Astrocyte (in vitro differentiated cells and primary cell): ENCODE measurements around the gene CRYBG2. TPM values are rescaled to one million over a fixed set of nuclear protein-coding genes. Genes with fewer than 3 reads are reported as not detected.

Experiments
- DNase-seq: peaks from one replicate; pipeline ENCODE4 v3.0.0-alpha.2; 2010; ENCODE audit warnings: low read depth
- FAIRE-seq: peaks from 2 replicates; lab custom pipeline; 2011; peaks lifted over from hg19 to GRCh38; lab: Jason Lieb, UNC
- H2AFZ ChIP-seq: 2 replicates; pipeline ENCODE4 v1.6.0; 2012; ENCODE audit warnings: low read depth, low read length, inconsistent platforms
- H3K27ac ChIP-seq: 2 replicates; pipeline ENCODE4 v1.5.1; 2011; ENCODE audit warnings: low read depth, low read length, inconsistent platforms
- H3K27me3 ChIP-seq: 2 replicates; pipeline ENCODE4 v1.6.0; 2011; ENCODE audit warnings: low read length, inconsistent platforms; ENCODE audit not compliant: insufficient read depth
- H3K36me3 ChIP-seq: 2 replicates; pipeline ENCODE4 v1.5.1; 2011; ENCODE audit warnings: low read length, inconsistent platforms; ENCODE audit not compliant: insufficient read depth
- H3K4me1 ChIP-seq: 2 replicates; pipeline ENCODE4 v1.5.1; 2011; ENCODE audit warnings: low read length, inconsistent platforms; ENCODE audit not compliant: insufficient read depth
- H3K4me2 ChIP-seq: 2 replicates; pipeline ENCODE4 v1.6.0; 2012; ENCODE audit warnings: low read length, inconsistent platforms
- H3K4me3 ChIP-seq: 2 replicates; pipeline ENCODE4 v1.5.1; 2011; ENCODE audit warnings: low read depth, mild to moderate bottlenecking, low read length, inconsistent platforms; ENCODE audit not compliant: insufficient read depth
- H3K79me2 ChIP-seq: 2 replicates; pipeline ENCODE4 v1.6.0; 2012; ENCODE audit warnings: mild to moderate bottlenecking, low read length, inconsistent platforms; ENCODE audit not compliant: insufficient read depth
- H3K9ac ChIP-seq: 2 replicates; pipeline ENCODE4 v1.6.0; 2012; ENCODE audit warnings: mild to moderate bottlenecking, low read length, inconsistent platforms
- H3K9me3 ChIP-seq: 2 replicates; pipeline ENCODE4 v1.5.1; 2012; ENCODE audit warnings: low read depth, mild to moderate bottlenecking, low read length, inconsistent platforms; ENCODE audit not compliant: insufficient read depth
- H4K20me1 ChIP-seq: 2 replicates; pipeline ENCODE4 v1.6.0; 2012; ENCODE audit warnings: low read length, inconsistent platforms; ENCODE audit not compliant: insufficient read depth
- H3K27ac Mint-ChIP-seq: one replicate; pipeline ENCODE4 v1.8.0; 2021; ENCODE audit warnings: mild to moderate bottlenecking, mixed read lengths; ENCODE audit not compliant: unreplicated experiment
- H3K27me3 Mint-ChIP-seq: one replicate; pipeline ENCODE4 v1.8.0; 2021; ENCODE audit warnings: low read depth, mixed read lengths; ENCODE audit not compliant: unreplicated experiment
- H3K36me3 Mint-ChIP-seq: one replicate; pipeline ENCODE4 v1.8.0; 2021; ENCODE audit warnings: low read depth, mixed read lengths; ENCODE audit not compliant: unreplicated experiment
- H3K4me1 Mint-ChIP-seq: one replicate; pipeline ENCODE4 v1.8.0; 2021; ENCODE audit warnings: low read depth, mixed read lengths; ENCODE audit not compliant: unreplicated experiment
- H3K4me3 Mint-ChIP-seq: one replicate; pipeline ENCODE4 v1.8.0; 2021; ENCODE audit warnings: mild to moderate bottlenecking, moderate library complexity, mixed read lengths; ENCODE audit not compliant: unreplicated experiment
- H3K9me3 Mint-ChIP-seq: one replicate; pipeline ENCODE4 v1.8.0; 2021; ENCODE audit warnings: mild to moderate bottlenecking, mixed read lengths; ENCODE audit not compliant: unreplicated experiment
- CTCF ChIP-seq: IDR thresholded peaks from 2 replicates; pipeline ENCODE4 v1.5.1; 2011; ENCODE audit warnings: low read depth, mild to moderate bottlenecking, inconsistent platforms, low read length, moderate library complexity; ENCODE audit not compliant: insufficient read depth
- EZH2 ChIP-seq: IDR thresholded peaks from 2 replicates; pipeline ENCODE4 v1.6.1; 2012; ENCODE audit warnings: mild to moderate bottlenecking, low read length, inconsistent platforms; ENCODE audit not compliant: insufficient read depth
- total RNA-seq: library from RNA; stranded (reverse); gene quantifications from 2 replicates; pipeline ENCODE4 v1.2.1, GENCODE V29; 2021

Gene CRYBG2
- total RNA-seq, 1 donor from 2014 or later: 5.3 TPM

- H3K79me2 ChIP-seq: no peaks in the 10 kb centered on the region
- TF ChIP-seq EZH2: no peak
- TF ChIP-seq CTCF: no peak
- no peak overlapping the region for H3K9ac ChIP-seq
- H3K36me3 ChIP-seq: no peaks in the 10 kb centered on the region
- FAIRE-seq: no peak
- Mint-ChIP-seq H3K27me3 (peaks cover 12% of the 10 kb centered on the region), H3K4me3 (peak overlapping the region; percentile 50), H3K36me3 (no peaks in the 10 kb centered on the region), H3K27ac (no peak overlapping the region), H3K4me1 (peaks cover 6% of the 10 kb centered on the region), H3K9me3 (no peaks in the 10 kb centered on the region)
- no peaks in the 10 kb centered on the region for H3K9me3 ChIP-seq
- H4K20me1 ChIP-seq: no peaks in the 10 kb centered on the region
- H3K4me1 ChIP-seq: peaks cover 13% of the 10 kb centered on the region
- no peak overlapping the region for H3K4me3 ChIP-seq
- H3K27me3 ChIP-seq: peaks cover 7% of the 10 kb centered on the region
- H3K4me2 ChIP-seq: no peak overlapping the region
- no peak overlapping the region for H2AFZ ChIP-seq
- DNase-seq: no peak
- no peak overlapping the region for H3K27ac ChIP-seq
These were observed 16.3 kb downstream of the CRYBG2 start for GRCh38 chr1:26337625-26338024.

DNA sequence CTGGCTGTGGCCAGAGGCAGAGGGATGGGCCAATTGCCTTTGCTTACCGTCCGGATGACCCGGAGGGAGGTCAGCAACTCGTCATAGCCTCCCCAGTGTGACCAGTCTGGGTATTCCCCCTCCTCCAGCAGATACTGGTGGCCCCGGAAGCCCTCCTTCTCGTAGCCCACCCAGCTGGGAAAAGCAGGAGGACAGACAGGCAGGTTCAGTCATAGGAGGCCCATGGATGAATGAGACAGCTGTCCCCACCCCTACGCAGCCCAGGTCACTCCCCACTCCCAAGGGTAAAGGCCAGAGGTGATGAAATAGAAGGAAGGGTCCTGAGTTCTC is 16.8 kb downstream of the CRYBG2 start:
- FAIRE-seq: no peak
- Histone ChIP-seq H3K9ac (no peak overlapping the region), H3K4me2 (no peak overlapping the region), H2AFZ (no peak overlapping the region), H3K4me1 (peaks cover 13% of the 10 kb centered on the region), H4K20me1 (no peaks in the 10 kb centered on the region), H3K27me3 (peaks cover 5% of the 10 kb centered on the region), H3K9me3 (no peaks in the 10 kb centered on the region), H3K36me3 (no peaks in the 10 kb centered on the region), H3K79me2 (no peaks in the 10 kb centered on the region), H3K4me3 (no peak overlapping the region), H3K27ac (no peak overlapping the region)
- peak overlapping the region; percentile 34 for H3K4me3 Mint-ChIP-seq
- TF ChIP-seq EZH2 (no peak), CTCF (no peak)
- peaks cover 7% of the 10 kb centered on the region for H3K27me3 Mint-ChIP-seq
- peaks cover 6% of the 10 kb centered on the region for H3K4me1 Mint-ChIP-seq
- DNase-seq: no peak
- no peaks in the 10 kb centered on the region for H3K9me3 Mint-ChIP-seq
- no peaks in the 10 kb centered on the region for H3K36me3 Mint-ChIP-seq
- H3K27ac Mint-ChIP-seq: no peak overlapping the region

DNA sequence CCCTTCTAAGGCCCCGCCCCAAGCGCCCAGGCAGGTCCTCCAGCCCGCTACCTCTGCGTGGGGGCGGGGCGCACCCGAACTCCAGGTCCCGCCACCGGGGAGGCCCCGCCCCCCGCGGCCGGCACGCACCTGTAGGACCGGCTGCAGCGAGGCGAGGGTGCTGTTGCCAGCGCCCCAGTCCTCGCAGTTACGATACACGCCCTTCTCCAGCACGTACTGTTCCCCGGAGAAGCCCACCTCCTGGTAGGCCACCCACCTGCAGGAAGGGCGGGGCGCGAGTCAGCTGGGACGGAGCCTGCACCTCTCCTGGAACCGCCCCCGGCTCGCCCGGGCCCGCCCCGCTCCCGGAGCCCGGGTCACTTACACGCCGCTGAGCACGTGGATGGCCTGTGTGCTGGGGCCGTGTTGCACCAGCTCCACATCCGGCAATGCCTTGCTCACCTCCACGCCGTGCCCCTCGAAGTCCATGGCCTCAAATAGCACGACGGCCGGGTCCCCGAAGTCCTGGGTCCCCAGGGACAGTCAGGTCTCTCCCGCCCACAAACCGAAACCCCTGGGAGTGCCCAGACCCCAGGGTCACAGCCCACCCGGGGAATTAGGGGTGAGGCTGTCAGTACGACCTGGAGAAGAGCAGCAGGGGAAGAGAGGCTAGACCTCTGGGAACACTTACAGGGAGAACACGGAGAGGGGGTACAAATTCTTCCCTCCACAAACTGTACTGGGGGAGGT is 17.3 kb downstream of the CRYBG2 start:
- Histone ChIP-seq H3K4me1 (peaks cover 13% of the 10 kb centered on the region), H3K9me3 (no peaks in the 10 kb centered on the region), H3K4me2 (peak overlapping the region; percentile 96), H4K20me1 (no peaks in the 10 kb centered on the region), H3K36me3 (no peaks in the 10 kb centered on the region), H3K9ac (peak overlapping the region; percentile 72), H3K79me2 (no peaks in the 10 kb centered on the region), H3K27ac (no peak overlapping the region), H3K27me3 (peaks cover 5% of the 10 kb centered on the region), H2AFZ (peak overlapping the region; percentile 92), H3K4me3 (peak overlapping the region; percentile 70)
- Mint-ChIP-seq H3K4me1 (peaks cover 6% of the 10 kb centered on the region), H3K36me3 (no peaks in the 10 kb centered on the region), H3K4me3 (peak overlapping the region; percentile 88), H3K27me3 (peaks cover 5% of the 10 kb centered on the region), H3K27ac (no peak overlapping the region), H3K9me3 (no peaks in the 10 kb centered on the region)
- FAIRE-seq: no peak
- no peak for DNase-seq
- no peak for TF ChIP-seq CTCF
- peak; percentile 27 for TF ChIP-seq EZH2
